ENCODE results near the gene ARHGEF38. TPM values are rescaled to one million over a fixed set of nuclear protein-coding genes. Genes with fewer than 3 reads are reported as not detected.

ARHGEF38 gene
- total RNA-seq, 4 donors from 2014 or later: 0.26 to 3.7 TPM; not detected in 2

DNA sequence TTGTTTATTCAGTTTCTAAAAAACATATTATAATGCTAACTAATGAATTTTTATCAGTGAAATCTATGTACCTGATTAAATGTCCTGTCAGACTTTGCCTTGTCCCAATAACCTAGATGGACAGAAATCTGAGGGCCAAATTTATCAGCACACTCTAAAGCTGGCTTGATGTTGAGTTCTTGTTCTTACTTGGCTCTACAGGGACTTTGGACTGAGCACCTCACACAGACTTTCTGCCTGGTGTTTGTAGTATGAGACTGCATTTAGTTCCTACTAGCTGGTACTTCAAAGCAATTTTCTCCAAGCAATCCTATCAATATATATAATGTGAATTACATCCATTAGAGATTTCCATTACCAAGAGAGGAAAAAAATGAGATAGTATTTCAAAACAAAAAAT is 118.3 kb downstream of the ARHGEF38 start:
- intact Hi-C loops (cut with DNase I; ENCODE audit: low total_unique reads): no loop called here
- Histone ChIP-seq H3K36me3 (no peaks in the 10 kb centered on the region), H3K4me1 (no peaks in the 10 kb centered on the region), H3K27ac (no peak overlapping the region), H3K9me3 (no peaks in the 10 kb centered on the region), H3K4me3 (no peak overlapping the region), H3K27me3 (no peaks in the 10 kb centered on the region)
- DNase-seq: no peak
- TF ChIP-seq, protein P1, sequence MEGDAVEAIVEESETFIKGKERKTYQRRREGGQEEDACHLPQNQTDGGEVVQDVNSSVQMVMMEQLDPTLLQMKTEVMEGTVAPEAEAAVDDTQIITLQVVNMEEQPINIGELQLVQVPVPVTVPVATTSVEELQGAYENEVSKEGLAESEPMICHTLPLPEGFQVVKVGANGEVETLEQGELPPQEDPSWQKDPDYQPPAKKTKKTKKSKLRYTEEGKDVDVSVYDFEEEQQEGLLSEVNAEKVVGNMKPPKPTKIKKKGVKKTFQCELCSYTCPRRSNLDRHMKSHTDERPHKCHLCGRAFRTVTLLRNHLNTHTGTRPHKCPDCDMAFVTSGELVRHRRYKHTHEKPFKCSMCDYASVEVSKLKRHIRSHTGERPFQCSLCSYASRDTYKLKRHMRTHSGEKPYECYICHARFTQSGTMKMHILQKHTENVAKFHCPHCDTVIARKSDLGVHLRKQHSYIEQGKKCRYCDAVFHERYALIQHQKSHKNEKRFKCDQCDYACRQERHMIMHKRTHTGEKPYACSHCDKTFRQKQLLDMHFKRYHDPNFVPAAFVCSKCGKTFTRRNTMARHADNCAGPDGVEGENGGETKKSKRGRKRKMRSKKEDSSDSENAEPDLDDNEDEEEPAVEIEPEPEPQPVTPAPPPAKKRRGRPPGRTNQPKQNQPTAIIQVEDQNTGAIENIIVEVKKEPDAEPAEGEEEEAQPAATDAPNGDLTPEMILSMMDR (IDR thresholded peaks at IDR 0.05): no peak
- TF ChIP-seq POLR2A (IDR thresholded peaks at IDR 0.05): no peak

DNA sequence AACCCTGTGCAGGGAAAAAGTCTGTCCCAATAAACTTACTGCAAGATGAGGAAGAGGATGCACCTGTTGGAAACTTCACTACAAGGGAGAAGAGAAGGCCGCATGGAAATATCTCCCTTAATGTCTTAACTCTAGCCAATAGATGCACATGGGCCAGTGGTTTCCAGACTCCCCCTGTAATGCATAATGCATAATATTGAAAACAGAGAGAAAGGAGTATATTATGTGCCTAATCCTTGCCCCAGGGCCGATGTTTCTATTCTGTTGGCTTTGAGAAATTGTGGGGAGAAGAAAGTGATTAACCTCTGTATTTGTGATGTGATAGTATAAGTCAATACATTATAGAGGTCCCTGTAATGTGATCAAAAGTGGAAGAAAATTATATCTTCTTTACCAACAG is 118.9 kb downstream of the ARHGEF38 start:
- no peak for DNase-seq
- Histone ChIP-seq H3K27me3 (no peaks in the 10 kb centered on the region), H3K36me3 (no peaks in the 10 kb centered on the region), H3K4me3 (no peak overlapping the region), H3K4me1 (no peaks in the 10 kb centered on the region), H3K27ac (no peak overlapping the region), H3K9me3 (no peaks in the 10 kb centered on the region)
- no peak for TF ChIP-seq POLR2A (IDR thresholded peaks at IDR 0.05)
- TF ChIP-seq, protein P1 (IDR thresholded peaks at IDR 0.05): no peak
- intact Hi-C loops (cut with DNase I; ENCODE audit: low total_unique reads): no loop called here

DNA sequence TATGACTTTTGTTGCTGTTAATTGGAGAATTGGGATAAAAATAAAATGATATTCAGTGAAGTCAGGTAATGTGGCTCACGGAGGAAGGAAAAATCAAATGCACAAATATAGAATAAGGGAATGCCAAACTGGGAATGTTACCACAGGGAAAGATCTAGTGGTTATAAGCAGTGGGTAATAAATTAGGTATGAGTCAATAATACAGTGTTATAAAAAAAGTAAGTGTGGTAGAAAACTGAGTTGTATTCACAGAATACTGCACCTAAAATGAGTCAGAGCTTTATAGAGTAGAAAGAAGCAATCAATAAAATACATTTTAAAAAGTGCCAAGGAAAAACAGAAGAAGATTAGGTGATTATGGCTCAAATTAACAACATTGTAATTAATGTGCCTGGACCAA is 121.6 kb downstream of the ARHGEF38 start:
- H3K27me3 ChIP-seq: no peaks in the 10 kb centered on the region
- TF ChIP-seq POLR2A (IDR thresholded peaks at IDR 0.05): no peak
- TF ChIP-seq, protein P1 (IDR thresholded peaks at IDR 0.05): no peak
- no peaks in the 10 kb centered on the region for H3K9me3 ChIP-seq
- intact Hi-C loops (cut with DNase I; ENCODE audit: low total_unique reads): no loop called here
- H3K4me1 ChIP-seq: no peaks in the 10 kb centered on the region
- H3K4me3 ChIP-seq: no peak overlapping the region
- DNase-seq: no peak
- H3K36me3 ChIP-seq: no peaks in the 10 kb centered on the region
- no peak overlapping the region for H3K27ac ChIP-seq

DNA sequence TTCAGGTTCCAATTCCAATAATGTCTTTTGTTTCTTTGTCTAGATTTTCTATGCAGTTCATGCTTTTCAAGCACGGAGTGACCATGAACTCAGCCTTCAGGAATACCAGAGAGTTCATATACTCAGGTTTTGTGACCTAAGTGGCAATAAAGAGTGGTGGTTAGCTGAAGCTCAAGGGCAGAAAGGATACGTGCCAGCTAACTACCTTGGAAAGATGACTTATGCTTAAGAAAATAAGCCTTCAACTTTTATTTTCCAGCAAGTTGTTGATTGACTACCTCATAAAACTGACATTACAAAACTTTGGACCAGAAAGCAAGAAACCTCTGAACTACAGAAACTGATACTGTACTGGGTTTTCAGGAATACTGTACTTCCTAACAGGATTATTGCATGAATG is 125.3 kb downstream of the ARHGEF38 start:
- Histone ChIP-seq H3K4me1 (no peaks in the 10 kb centered on the region), H3K36me3 (no peaks in the 10 kb centered on the region), H3K27me3 (no peaks in the 10 kb centered on the region), H3K4me3 (no peak overlapping the region), H3K27ac (no peak overlapping the region), H3K9me3 (no peaks in the 10 kb centered on the region)
- intact Hi-C loops (cut with DNase I; ENCODE audit: low total_unique reads): no loop called here
- no peak for DNase-seq
- no peak for TF ChIP-seq POLR2A (IDR thresholded peaks at IDR 0.05)
- TF ChIP-seq, protein P1 (IDR thresholded peaks at IDR 0.05): no peak

DNA sequence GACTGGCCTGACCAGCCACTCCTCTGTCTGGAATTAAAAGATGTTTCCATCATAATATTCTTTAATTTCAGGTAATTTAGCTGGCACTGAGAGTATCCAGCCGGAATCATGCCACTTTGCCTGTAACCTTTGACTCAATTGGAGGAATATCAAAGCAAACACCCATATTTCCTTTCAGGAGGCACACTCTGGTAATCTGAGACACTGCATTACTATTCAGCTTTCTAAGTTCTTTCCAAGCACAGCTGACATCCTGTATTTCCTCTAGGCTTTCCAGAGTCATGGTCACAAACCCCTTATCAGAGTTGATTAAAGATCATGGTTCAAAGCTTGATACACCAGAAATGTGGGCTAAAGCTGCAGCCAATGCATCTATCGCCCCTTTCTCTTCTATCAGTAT is 126.8 kb downstream of the ARHGEF38 start:
- intact Hi-C loops (cut with DNase I; ENCODE audit: low total_unique reads): no loop called here
- Histone ChIP-seq H3K27ac (no peak overlapping the region), H3K36me3 (no peaks in the 10 kb centered on the region), H3K4me1 (no peaks in the 10 kb centered on the region), H3K4me3 (no peak overlapping the region), H3K27me3 (no peaks in the 10 kb centered on the region), H3K9me3 (no peaks in the 10 kb centered on the region)
- no peak for DNase-seq
- TF ChIP-seq POLR2A (IDR thresholded peaks at IDR 0.05): no peak
- TF ChIP-seq, protein P1 (IDR thresholded peaks at IDR 0.05): no peak

Data from uterus (tissue), 4 donors.